Epithelial cell of esophagus (primary cell): ENCODE measurements around the gene IL13.

Experiments
- DNase-seq: peaks from one replicate; pipeline ENCODE4 v3.0.0; 2010; ENCODE audit warnings: low read depth
- H3K4me3 ChIP-seq: 2 replicates; pipeline ENCODE4 v1.5.1; 2011; ENCODE audit warnings: mild to moderate bottlenecking, low read length, control low read depth
- CTCF ChIP-seq: IDR thresholded peaks from 2 replicates; pipeline ENCODE4 v1.5.1; 2011; ENCODE audit warnings: low read depth, mild to moderate bottlenecking, low read length, control low read depth, inconsistent platforms; ENCODE audit not compliant: insufficient read depth; ENCODE audit errors: missing control alignments

The IL13 gene

DNA sequence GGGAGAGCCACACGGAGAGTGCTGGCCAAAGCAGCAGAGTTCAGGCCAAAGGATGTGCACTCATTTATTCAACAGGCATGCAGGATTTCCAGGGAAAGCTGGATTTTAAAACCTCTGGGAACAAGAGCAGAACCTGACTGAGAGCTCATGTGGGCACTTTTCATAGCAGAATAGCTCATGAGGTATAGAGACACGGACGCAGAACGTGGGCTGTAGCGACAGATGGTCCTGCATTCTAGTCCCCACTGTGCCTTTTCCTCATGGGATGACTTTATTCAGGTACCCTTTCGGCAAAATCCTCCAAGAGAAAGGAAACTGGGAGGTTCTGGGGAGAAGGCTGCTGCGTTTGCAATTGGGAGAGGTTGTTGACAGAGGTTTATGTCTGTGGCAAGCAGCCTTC, 21.2 kb downstream of the IL13 start:
- no peak overlapping the region for H3K4me3 ChIP-seq
- no peak for TF ChIP-seq CTCF
- DNase-seq = no peak

GRCh38 chr5:132679717-132680380, 21.9 kb downstream of the IL13 start:
- TF ChIP-seq CTCF = no peak
- no peak overlapping the region for H3K4me3 ChIP-seq
- DNase-seq = no peak

DNA sequence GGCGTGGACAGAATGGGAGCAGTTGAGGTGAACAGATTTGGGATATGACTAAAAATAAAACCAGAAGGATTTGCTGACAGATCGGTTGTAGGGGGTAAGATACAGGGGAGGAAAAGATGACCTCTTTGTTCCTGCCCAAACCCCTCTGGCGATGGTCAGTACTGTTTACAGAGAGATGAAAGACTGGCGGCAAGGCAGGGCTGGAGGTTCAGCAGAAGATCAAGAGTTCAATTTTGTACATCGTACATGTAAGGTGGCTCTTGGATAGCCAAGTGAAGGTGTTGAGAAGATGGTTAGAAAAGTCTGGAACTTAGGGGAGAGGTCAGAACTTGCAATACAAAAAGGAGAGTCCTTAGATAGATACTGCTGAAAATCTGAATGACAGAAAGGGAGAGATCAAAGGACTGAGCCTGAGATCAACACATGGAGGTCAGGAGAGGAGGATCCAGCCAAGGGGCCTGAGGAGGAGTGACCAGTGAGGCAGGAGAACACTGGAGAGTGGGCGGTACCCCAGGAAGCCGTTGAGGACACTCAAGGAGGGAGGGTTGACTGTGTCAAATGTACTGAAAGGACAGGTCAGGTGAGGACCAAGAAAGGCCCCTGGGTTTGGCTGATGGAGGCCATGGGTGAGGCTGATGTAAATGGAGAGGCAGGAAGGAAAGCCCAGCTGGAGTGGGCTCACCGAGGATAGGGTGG, 23.0 kb downstream of the IL13 start:
- TF ChIP-seq CTCF = no peak
- no peak overlapping the region for H3K4me3 ChIP-seq
- DNase-seq = no peak

DNA sequence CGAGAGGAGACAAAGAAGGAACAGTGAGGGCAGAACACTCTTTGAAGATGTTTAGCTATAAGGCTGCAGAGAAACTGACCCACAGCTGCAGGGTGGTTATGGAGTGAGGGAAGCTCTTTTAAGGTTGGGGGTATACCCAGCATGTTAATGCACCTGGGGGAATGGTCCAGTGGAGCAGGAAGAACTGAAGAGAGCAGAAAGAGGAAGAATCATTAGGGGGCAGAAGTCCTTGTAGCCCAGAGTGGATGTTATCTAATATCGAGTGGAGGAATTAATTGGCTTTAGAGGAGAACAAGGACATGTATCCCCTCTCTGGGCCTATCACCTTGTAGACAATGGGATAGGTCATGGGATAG, 23.5 kb downstream of the IL13 start:
- no peak overlapping the region for H3K4me3 ChIP-seq
- no peak for DNase-seq
- TF ChIP-seq CTCF = no peak

DNA sequence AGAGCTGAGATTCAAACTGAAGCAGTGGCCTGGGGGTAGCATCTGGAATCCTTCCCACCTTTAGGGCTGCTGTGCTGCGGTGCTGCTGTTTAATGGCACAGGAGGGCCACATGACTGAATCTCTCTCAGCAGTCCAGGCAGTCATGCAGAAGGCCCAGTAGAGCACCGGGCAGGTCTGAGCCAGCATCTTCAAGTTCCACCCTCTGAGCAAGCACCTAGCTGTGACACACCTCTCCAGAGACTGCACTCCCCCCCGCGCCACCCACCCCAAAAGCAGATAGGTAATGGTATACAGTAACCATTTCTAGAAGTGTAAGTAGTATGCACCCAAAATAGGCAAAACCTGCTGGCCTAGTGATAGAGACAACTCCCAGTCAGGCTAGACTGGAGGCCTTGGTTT, 24.0 kb downstream of the IL13 start:
- H3K4me3 ChIP-seq = no peak overlapping the region
- no peak for TF ChIP-seq CTCF

DNA sequence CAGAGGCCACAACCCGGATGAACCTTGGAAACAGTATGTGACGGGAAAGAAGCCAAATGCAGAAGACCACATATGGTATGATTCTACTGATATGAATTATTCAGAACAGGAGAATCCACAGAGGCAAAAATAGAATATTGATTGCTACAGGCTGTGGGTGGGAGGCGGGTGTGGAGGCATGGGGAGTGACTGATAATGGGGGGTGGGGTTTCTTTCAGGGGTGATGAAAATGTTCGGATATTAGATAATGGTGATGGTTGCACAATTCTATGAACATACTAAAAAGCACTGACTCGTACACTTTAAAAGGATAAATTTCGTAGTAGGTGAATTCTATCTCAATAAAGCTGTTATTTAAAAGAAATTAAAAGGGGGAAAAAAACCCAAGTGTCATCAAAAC, 26.5 kb downstream of the IL13 start:
- no peak for TF ChIP-seq CTCF
- DNase-seq = no peak
- H3K4me3 ChIP-seq = no peak overlapping the region

More for the DNA sequence above, 24.0 kb downstream of the IL13 start:
- DNase-seq = peak; percentile 45
